Neural cell (in vitro differentiated cells): Measurements from ENCODE around the gene DNMT3L. TPM values are rescaled to one million over a fixed set of nuclear protein-coding genes. Genes with fewer than 3 reads are reported as not detected.

Experiments
- H2AFZ ChIP-seq: fragments of 200-600, 300-800 bp; sonication (generic), shearing (Covaris generic); 2 replicates; pipeline ENCODE4 v1.6.0; 2014; ENCODE audit warnings: low read depth, mild to moderate bottlenecking, antibody characterized with exemption, low read length, moderate library complexity
- H3F3A ChIP-seq: fragments of 200-600 bp; shearing (Covaris generic); 2 replicates; pipeline ENCODE4 v1.6.1; 2016; ENCODE audit warnings: mild to moderate bottlenecking, moderate library complexity, mixed read lengths, antibody characterized with exemption, low read length; ENCODE audit not compliant: insufficient read depth, poor library complexity, severe bottlenecking
- H3K27ac ChIP-seq: fragments of 200-600, 300-800 bp; sonication (generic), shearing (Covaris generic); 2 replicates; pipeline ENCODE4 v1.5.1; 2014; ENCODE audit warnings: mild to moderate bottlenecking, low read length, moderate library complexity
- H3K27me3 ChIP-seq: fragments of 300-800, 200-600 bp; sonication (generic), shearing (Covaris generic); 2 replicates; pipeline ENCODE4 v1.6.0; 2014; ENCODE audit warnings: mild to moderate bottlenecking, low read depth, low read length, moderate library complexity; ENCODE audit not compliant: insufficient read depth
- H3K36me3 ChIP-seq: fragments of 300-800, 200-600 bp; sonication (generic), shearing (Covaris generic); 2 replicates; pipeline ENCODE4 v1.5.1; 2014; ENCODE audit warnings: mild to moderate bottlenecking, antibody characterized with exemption, low read length, moderate library complexity; ENCODE audit not compliant: insufficient read depth
- H3K4me2 ChIP-seq: fragments of 300-800, 200-600 bp; sonication (generic), shearing (Covaris generic); 2 replicates; pipeline ENCODE4 v1.6.0; 2014; ENCODE audit warnings: mild to moderate bottlenecking, low read length
- H3K4me3 ChIP-seq: fragments of 300-800, 200-600 bp; sonication (generic), shearing (Covaris generic); 2 replicates; pipeline ENCODE4 v1.5.1; 2014; ENCODE audit warnings: mild to moderate bottlenecking, low read length, moderate library complexity
- H3K79me2 ChIP-seq: fragments of 200-600 bp; shearing (Covaris generic); replicated peaks from 2 replicates; pipeline ENCODE4 v1.6.0; 2014; ENCODE audit warnings: mild to moderate bottlenecking, low read length, moderate library complexity; ENCODE audit not compliant: insufficient read depth
- H3K9ac ChIP-seq: fragments of 300-800, 200-600 bp; sonication (generic), shearing (Covaris generic); 2 replicates; pipeline ENCODE4 v1.6.1; 2016; ENCODE audit warnings: mild to moderate bottlenecking, low read length, mixed read lengths
- H3K9me2 ChIP-seq: fragments of 200-600 bp; shearing (Covaris generic); 2 replicates; pipeline ENCODE4 v1.6.1; 2016; ENCODE audit warnings: mild to moderate bottlenecking, low read length, mixed read lengths; ENCODE audit not compliant: insufficient read depth
- H3K9me3 ChIP-seq: fragments of 200-600, 300-800 bp; sonication (generic), shearing (Covaris generic); 2 replicates; pipeline ENCODE4 v1.6.1; 2016; ENCODE audit warnings: mild to moderate bottlenecking, mixed run types, low read length, moderate library complexity, mixed read lengths
- H4K20me1 ChIP-seq: fragments of 200-600 bp; shearing (Covaris generic); 2 replicates; pipeline ENCODE4 v1.6.1; 2016; ENCODE audit warnings: mild to moderate bottlenecking, mixed run types; ENCODE audit not compliant: insufficient read depth
- CTCF ChIP-seq: fragments of 450-650 bp; IDR thresholded peaks from 2 replicates; pipeline ENCODE4 v1.5.1; 2014; ENCODE audit warnings: antibody characterized with exemption, mild to moderate bottlenecking, moderate library complexity; ENCODE audit not compliant: poor library complexity, severe bottlenecking
- MXI1 ChIP-seq: fragments of 450-650 bp; conservative IDR thresholded peaks from 2 replicates; pipeline ENCODE4 v1.6.1; 2014; ENCODE audit warnings: antibody characterized with exemption, mild to moderate bottlenecking; ENCODE audit not compliant: poor library complexity, severe bottlenecking
- POLR2AphosphoS5 ChIP-seq: IDR thresholded peaks from 2 replicates; pipeline ENCODE4 v1.6.1; 2012
- RAD21 ChIP-seq: fragments of 450-650 bp; conservative IDR thresholded peaks from 2 replicates; pipeline ENCODE4 v1.6.1; 2014; ENCODE audit warnings: antibody characterized with exemption, mild to moderate bottlenecking, moderate library complexity
- REST ChIP-seq: IDR thresholded peaks from 2 replicates; pipeline ENCODE4 v1.6.1; 2012; ENCODE audit warnings: borderline replicate concordance
- SMC3 ChIP-seq: fragments of 450-650 bp; conservative IDR thresholded peaks from 2 replicates; pipeline ENCODE4 v1.6.1; 2014; ENCODE audit warnings: antibody characterized with exemption, mild to moderate bottlenecking, moderate library complexity; ENCODE audit not compliant: poor library complexity
- TAF1 ChIP-seq: IDR thresholded peaks from 2 replicates; pipeline ENCODE4 v1.6.1; 2012; ENCODE audit warnings: low read depth
- polyA plus RNA-seq: library from polyadenylated mRNA; depleted of rRNA; stranded (reverse); fragments of >200 nt; gene quantifications from 2 replicates; pipeline ENCODE4 v1.2.3, GENCODE V29; 2014

The DNMT3L gene
- polyA plus RNA-seq, 1 donor from 2014 or later: not detected

- Histone ChIP-seq H3K4me2 (no peak within 1 kb of the TSS), H3K4me3 (no peak within 1 kb of the TSS), H3K36me3 (no peaks in the 10 kb centered on the region), H3K79me2 (no peaks in the 10 kb centered on the region), H3K9me3 (no peaks in the 10 kb centered on the region), H3F3A (no peaks in the 10 kb centered on the region), H3K27me3 (peaks cover 13% of the 10 kb centered on the region), H3K9me2 (no peaks in the 10 kb centered on the region), H2AFZ (no peak within 1 kb of the TSS), H3K27ac (no peak within 1 kb of the TSS), H4K20me1 (no peaks in the 10 kb centered on the region), H3K9ac (no peak within 1 kb of the TSS)
- TF ChIP-seq CTCF (no peak), MXI1 (no peak), SMC3 (no peak), RAD21 (no peak), REST (no peak), POLR2AphosphoS5 (no peak), TAF1 (no peak)
Measured at GRCh38 chr21:44285138-44285992, 23.7 kb upstream of the DNMT3L start, which contains the start of gene AIRE. TSS of gene AIRE (plus strand) at chr21:44285876. CDS start at chr21:44286007, 131 bp downstream.

GRCh38 chr21:44283948-44284347, 22.3 kb upstream of the DNMT3L start:
- no peak overlapping the region for H3K4me2 ChIP-seq

More at GRCh38 chr21:44283948-44284347, 22.3 kb upstream of the DNMT3L start:
- no peaks in the 10 kb centered on the region for H3K9me3 ChIP-seq
- no peak overlapping the region for H2AFZ ChIP-seq
- H4K20me1 ChIP-seq: no peaks in the 10 kb centered on the region
- H3K79me2 ChIP-seq: no peaks in the 10 kb centered on the region
- no peak overlapping the region for H3K9ac ChIP-seq
- H3K27me3 ChIP-seq: peaks cover 13% of the 10 kb centered on the region
- H3F3A ChIP-seq: no peaks in the 10 kb centered on the region
- no peak overlapping the region for H3K27ac ChIP-seq
- H3K36me3 ChIP-seq: no peaks in the 10 kb centered on the region
- H3K9me2 ChIP-seq: no peaks in the 10 kb centered on the region
- no peak for TF ChIP-seq MXI1
- no peak for TF ChIP-seq TAF1
- no peak for TF ChIP-seq POLR2AphosphoS5
- no peak for TF ChIP-seq REST
- no peak for TF ChIP-seq CTCF
- TF ChIP-seq SMC3: no peak
- no peak overlapping the region for H3K4me3 ChIP-seq
